Panc1 (cell line): ENCODE data around the gene GFRA1. TPM values are rescaled to one million over a fixed set of nuclear protein-coding genes. Genes with fewer than 3 reads are reported as not detected.

ENCODE experiments used
- ATAC-seq: fragments of 200-7000 bp; cut with Tn5 transposase; 2 replicates; pipeline ENCODE4 v1.9.1; 2020; ENCODE audit warnings: mild to moderate bottlenecking, moderate library complexity
- BruUV-seq: library from RNA; stranded (reverse); fragments of 400-500 nt; replicated peaks from 2 replicates; lab custom pipeline; 2021; lab: Mats Ljungman, UMichigan
- CTCF ChIA-PET: fragments of 300-600 bp; sonication (Branson Sonifier 250); formaldehyde crosslinking; loops from one replicate; lab custom pipeline; 2022; ENCODE audit warnings: antibody characterized with exemption; lab: Charles Lee
- POLR2A ChIA-PET: fragments of 300-600 bp; sonication (Branson Sonifier 250); formaldehyde crosslinking; loops from one replicate; lab custom pipeline; 2022; ENCODE audit warnings: antibody characterized with exemption; lab: Charles Lee
- DNase-seq: peaks from one replicate; pipeline ENCODE4 v3.0.0-alpha.2; 2010; ENCODE audit warnings: low read depth, low spot score
- H3K27ac ChIP-seq: 2 replicates; pipeline ENCODE4 v1.5.1; 2011; ENCODE audit warnings: mild to moderate bottlenecking, low read length, inconsistent platforms
- H3K27me3 ChIP-seq: fragments of 200-500 bp; sonication (Bioruptor generic); 2 replicates; pipeline ENCODE4 v1.6.0; 2014; ENCODE audit warnings: low read length, inconsistent platforms; ENCODE audit not compliant: control insufficient read depth, insufficient read depth
- H3K36me3 ChIP-seq: fragments of 200-500 bp; sonication (Bioruptor generic); 2 replicates; pipeline ENCODE4 v1.5.1; 2014; ENCODE audit warnings: inconsistent platforms, mild to moderate bottlenecking, low read length, moderate library complexity; ENCODE audit not compliant: control insufficient read depth, insufficient read depth
- H3K4me1 ChIP-seq: 2 replicates; pipeline ENCODE4 v1.5.1; 2011; ENCODE audit warnings: inconsistent platforms, mild to moderate bottlenecking, low read length, moderate library complexity; ENCODE audit not compliant: control insufficient read depth, insufficient read depth
- H3K4me3 ChIP-seq, 2 experiments: 2 replicates each; pipeline ENCODE4 v1.5.1; 2011 to 2012; ENCODE audit warnings: low read depth in 2 of 2, low read length in 2 of 2, mild to moderate bottlenecking in 2 of 2, inconsistent platforms in 1 of 2, moderate library complexity in 1 of 2
- H3K9me3 ChIP-seq: fragments of 200-500 bp; sonication (Bioruptor generic); 2 replicates; pipeline ENCODE4 v1.5.1; 2014; ENCODE audit warnings: low read depth, mild to moderate bottlenecking, inconsistent platforms, low read length, moderate library complexity; ENCODE audit not compliant: control insufficient read depth, insufficient read depth
- POLR2AphosphoS5 ChIP-seq: IDR thresholded peaks from 2 replicates; pipeline ENCODE4 v1.6.1; 2012; ENCODE audit warnings: mild to moderate bottlenecking, low read depth, low read length, moderate library complexity
- REST ChIP-seq, 2 experiments: IDR thresholded peaks; 2 replicates each; pipeline ENCODE4 v1.6.1; 2011 to 2012; ENCODE audit warnings: low read depth in 2 of 2, control low read depth in 1 of 2, low read length in 1 of 2, mild to moderate bottlenecking in 1 of 2, moderate library complexity in 1 of 2; ENCODE audit not compliant: insufficient read depth in 1 of 2
- SIN3A ChIP-seq: IDR thresholded peaks from 2 replicates; pipeline ENCODE4 v1.6.1; 2012; ENCODE audit warnings: low read depth, mild to moderate bottlenecking, low read length, moderate library complexity, borderline replicate concordance; ENCODE audit not compliant: insufficient read depth
- TCF7L2 ChIP-seq: IDR thresholded peaks from 2 replicates; pipeline ENCODE4 v1.6.1; 2011; ENCODE audit warnings: mild to moderate bottlenecking, low read depth, low read length, inconsistent platforms
- in situ Hi-C: cut with HindIII; loops from 2 replicates; pipeline ENCODE4 v1.10.0; 2016; ENCODE audit warnings: low sequenced_read_pairs, low pct_unique_long_range_greater_than_20kb
- intact Hi-C: fragments of 100-400 bp; cut with micrococcal nuclease; formaldehyde crosslinking; loops from one replicate; pipeline ENCODE4 v1.10.0; 2022; ENCODE audit not compliant: unreplicated experiment
- total RNA-seq: library from RNA; stranded (reverse); gene quantifications from one replicate; pipeline ENCODE4 v1.2.1, GENCODE V29; 2021; ENCODE audit not compliant: unreplicated experiment
- TF ChIP-seq, protein P1 (sequence below): fragments of 450-650 bp; IDR thresholded peaks from 2 replicates; pipeline ENCODE4 v1.5.1; 2017; ENCODE audit warnings: mild to moderate bottlenecking

GFRA1 gene
- total RNA-seq, 1 experiment from 2014 or later = 0.10 TPM

DNA sequence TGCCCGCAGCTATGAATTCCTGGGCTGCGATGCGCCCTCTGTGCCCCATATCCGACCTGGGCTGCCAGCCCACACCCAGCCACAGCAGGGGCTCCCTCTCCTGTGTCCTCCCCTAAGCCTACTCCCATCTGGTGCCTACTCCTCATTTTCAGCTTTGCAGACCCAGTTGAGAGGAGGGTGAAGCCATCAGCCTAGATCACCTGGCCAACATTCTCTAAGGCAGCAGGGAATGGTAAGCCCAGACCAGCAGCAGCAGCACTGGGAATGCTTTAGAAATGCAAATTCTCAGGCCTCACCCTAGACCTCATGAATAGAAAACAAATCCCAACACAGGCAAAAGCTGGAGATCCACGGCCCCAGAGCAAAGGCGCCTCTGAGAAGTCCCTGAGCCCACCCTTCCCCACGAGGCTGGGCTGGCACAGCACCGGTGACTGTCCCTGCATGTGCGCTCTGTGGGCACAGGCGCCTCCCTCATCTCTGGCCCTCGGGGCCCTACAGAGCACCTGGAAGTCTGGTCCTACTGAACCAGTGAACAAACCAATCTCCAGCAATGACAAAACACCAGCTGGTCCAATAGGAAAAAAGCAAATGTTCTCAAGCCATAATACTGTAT, 161.4 kb downstream of the GFRA1 start:
- CTCF ChIA-PET = no interaction called here
- intact Hi-C loops = no loop called here
- H3K4me3 ChIP-seq = no peak overlapping the region
- no TSS peak for BruUV-seq
- in situ Hi-C loops = no loop called here
- no peak for DNase-seq
- no peak for TF ChIP-seq REST (IDR thresholded peaks at IDR 0.05; ENCODE audit: insufficient read depth in 1 of 2, low read depth in 2 of 2, low read length in 1 of 2)
- no peak for TF ChIP-seq TCF7L2
- TF ChIP-seq, protein P1, sequence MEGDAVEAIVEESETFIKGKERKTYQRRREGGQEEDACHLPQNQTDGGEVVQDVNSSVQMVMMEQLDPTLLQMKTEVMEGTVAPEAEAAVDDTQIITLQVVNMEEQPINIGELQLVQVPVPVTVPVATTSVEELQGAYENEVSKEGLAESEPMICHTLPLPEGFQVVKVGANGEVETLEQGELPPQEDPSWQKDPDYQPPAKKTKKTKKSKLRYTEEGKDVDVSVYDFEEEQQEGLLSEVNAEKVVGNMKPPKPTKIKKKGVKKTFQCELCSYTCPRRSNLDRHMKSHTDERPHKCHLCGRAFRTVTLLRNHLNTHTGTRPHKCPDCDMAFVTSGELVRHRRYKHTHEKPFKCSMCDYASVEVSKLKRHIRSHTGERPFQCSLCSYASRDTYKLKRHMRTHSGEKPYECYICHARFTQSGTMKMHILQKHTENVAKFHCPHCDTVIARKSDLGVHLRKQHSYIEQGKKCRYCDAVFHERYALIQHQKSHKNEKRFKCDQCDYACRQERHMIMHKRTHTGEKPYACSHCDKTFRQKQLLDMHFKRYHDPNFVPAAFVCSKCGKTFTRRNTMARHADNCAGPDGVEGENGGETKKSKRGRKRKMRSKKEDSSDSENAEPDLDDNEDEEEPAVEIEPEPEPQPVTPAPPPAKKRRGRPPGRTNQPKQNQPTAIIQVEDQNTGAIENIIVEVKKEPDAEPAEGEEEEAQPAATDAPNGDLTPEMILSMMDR = no peak
- TF ChIP-seq SIN3A = no peak
- TF ChIP-seq POLR2AphosphoS5 = no peak
- no peaks in the 10 kb centered on the region for H3K36me3 ChIP-seq
- H3K27ac ChIP-seq = no peak overlapping the region
- H3K4me1 ChIP-seq = no peaks in the 10 kb centered on the region
- H3K27me3 ChIP-seq = no peaks in the 10 kb centered on the region
- H3K9me3 ChIP-seq = no peaks in the 10 kb centered on the region
- POLR2A ChIA-PET = no interaction called here
- ATAC-seq = no peak

GRCh38 chr10:116110736-116111135, 162.3 kb downstream of the GFRA1 start:
- TF ChIP-seq, protein P1 = no peak
- TF ChIP-seq REST (IDR thresholded peaks at IDR 0.05; ENCODE audit: insufficient read depth in 1 of 2, low read depth in 2 of 2, low read length in 1 of 2) = no peak
- no peak for TF ChIP-seq POLR2AphosphoS5
- TF ChIP-seq TCF7L2 = no peak
- TF ChIP-seq SIN3A = no peak
- BruUV-seq = no TSS peak

More at GRCh38 chr10:116110736-116111135, 162.3 kb downstream of the GFRA1 start:
- Histone ChIP-seq H3K27ac (no peak overlapping the region), H3K9me3 (no peaks in the 10 kb centered on the region), H3K4me1 (no peaks in the 10 kb centered on the region), H3K36me3 (no peaks in the 10 kb centered on the region), H3K4me3 (no peak overlapping the region), H3K27me3 (no peaks in the 10 kb centered on the region)
- DNase-seq (no peak), ATAC-seq (no peak)
- POLR2A ChIA-PET = no interaction called here
- in situ Hi-C loops = no loop called here
- CTCF ChIA-PET = no interaction called here
- intact Hi-C loops = no loop called here
